Stimulated activated CD8-positive, alpha-beta memory T cell treated with anti-CD3 and anti-CD28 coated beads, Interleukin-7, amount 100 ng/mL, for 1 hour (primary cell): ENCODE measurements around the gene SLC44A5.
"Not testable (repeated sequence)": the region's sequence is repeated elsewhere in the genome, so short reads cannot be mapped to it uniquely, and the experiment has no call there.

Source experiments
- DNase-seq, 2 donors: peaks; one replicate each; pipeline ENCODE4 v3.0.0-alpha.2; 2020; ENCODE audit warnings: low read depth in 2 of 2

SLC44A5 gene

GRCh38 chr1:75373542-75374159 lies 237.3 kb downstream of the SLC44A5 start:
- DNase-seq: no peak

DNA sequence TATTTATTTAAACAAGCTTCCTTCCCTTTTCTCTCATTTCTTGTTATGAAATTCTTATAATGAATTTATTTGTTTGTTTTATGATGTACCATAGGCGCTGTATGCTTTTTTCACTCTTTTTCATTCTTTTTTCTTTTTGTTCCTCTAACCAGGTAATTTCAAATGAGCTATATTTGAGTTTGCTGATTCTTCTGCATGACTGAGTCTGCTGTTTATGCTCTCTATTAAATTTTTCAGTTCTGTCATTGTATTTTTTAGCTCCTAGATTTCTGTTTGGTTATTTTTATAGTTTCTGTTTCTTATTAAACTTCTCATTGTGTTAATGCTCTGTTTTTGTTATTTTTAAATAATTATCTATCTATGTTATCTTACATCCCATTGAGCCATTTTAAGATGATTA lies 244.3 kb downstream of the SLC44A5 start:
- DNase-seq: no peak

GRCh38 chr1:75361260-75361659 lies 249.7 kb downstream of the SLC44A5 start:
- DNase-seq: no peak

DNA sequence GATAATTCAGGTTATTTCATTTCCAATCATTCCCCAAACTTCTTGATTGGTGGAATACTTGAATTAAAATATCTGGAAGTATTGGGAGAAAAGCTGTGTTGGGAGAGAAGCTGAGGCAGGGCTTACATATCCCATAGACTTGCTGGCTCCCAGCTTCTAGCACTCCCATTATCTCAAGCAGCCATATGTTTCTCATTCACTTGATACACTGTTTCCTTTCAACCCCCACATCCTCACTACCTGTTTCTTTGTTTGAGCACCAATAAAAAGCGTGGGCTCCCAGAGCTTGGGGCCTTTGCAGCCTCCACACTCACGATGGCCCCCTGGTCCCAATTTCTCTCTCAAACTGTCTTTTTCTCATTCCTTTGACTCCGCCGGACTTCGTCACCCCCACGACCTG lies 256.6 kb downstream of the SLC44A5 start:
- DNase-seq: not testable (repeated sequence)

DNA sequence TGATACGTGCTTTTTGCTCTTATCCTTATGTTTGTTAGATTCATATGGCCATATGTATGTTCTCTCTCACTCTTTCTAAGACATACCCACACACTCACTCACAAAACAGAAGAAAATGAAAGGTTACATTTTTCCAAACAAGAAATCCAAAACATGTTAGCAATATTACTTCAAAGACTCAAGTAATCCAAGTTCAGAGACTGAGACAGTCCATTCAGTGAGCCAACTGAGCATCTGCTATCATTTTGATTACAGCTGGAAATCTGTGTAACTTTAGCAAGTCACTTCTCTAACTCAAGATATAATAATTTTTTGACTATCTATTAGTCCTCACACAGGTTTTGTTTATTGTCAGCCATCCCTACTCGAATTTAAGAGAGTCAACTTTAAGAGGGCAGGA lies 257.9 kb downstream of the SLC44A5 start:
- no peak for DNase-seq

DNA sequence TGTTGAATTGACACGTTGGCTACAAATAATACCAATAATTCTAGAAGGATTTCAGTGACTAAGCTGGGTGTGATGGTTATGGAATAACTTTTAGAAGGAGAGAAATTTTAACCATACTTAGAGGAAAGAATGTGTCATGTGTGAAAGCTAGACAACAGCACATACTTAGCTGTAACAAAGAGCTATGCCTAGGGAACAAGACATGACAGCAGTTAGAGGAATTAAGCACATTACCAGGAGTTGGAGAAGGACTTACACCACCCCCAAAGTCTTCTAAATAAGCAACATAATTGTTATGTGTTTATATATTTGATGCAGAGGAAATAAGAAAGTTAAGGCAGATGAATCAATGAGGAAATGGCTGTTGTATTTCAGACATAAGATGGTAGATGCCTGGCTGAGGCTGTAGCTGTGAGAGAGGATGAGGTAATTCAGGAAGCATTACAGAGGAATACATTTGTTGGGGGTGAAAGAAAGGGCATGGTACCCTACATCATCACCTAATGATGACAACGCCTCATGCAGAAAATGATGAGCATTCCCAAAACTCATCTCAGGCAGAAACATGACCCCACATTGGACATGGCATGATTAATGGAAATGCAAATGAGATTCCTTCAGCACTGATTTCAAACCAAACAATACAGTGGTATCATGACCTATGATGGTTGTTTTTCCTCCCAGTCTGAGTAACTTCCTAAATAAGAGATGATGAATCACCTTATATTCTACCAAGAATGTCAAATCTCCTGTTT lies 265.2 kb downstream of the SLC44A5 start:
- DNase-seq: no peak

GRCh38 chr1:75342786-75343185 lies 268.1 kb downstream of the SLC44A5 start:
- DNase-seq: no peak

GRCh38 chr1:75341537-75341936 lies 269.4 kb downstream of the SLC44A5 start:
- DNase-seq: no peak

- no peak for DNase-seq
Observed at GRCh38 chr1:75338616-75339483, 272.1 kb downstream of the SLC44A5 start.

GRCh38 chr1:75334876-75335389 lies 276.0 kb downstream of the SLC44A5 start:
- DNase-seq: no peak

GRCh38 chr1:75330624-75331023 lies 280.3 kb downstream of the SLC44A5 start:
- no peak for DNase-seq

DNA sequence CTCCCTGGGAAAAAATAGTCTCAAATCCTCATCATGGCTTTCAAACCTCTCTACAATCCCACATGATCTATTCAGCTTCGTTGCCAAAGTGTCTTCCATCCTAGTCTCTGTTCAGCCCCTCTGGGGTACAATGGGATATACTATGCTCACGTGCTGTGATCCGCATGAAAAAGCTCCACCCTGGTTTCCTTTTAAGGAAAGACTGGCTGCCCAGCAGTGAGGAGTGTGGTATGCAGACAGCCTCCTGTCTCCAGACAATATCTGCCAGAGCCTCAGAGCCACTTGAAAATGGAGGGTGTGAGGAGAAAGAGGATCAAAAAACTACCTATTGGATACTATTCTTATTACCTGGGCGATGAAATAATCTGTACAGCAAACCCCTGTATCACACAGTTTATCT lies 282.2 kb downstream of the SLC44A5 start:
- no peak for DNase-seq

- DNase-seq: no peak
Observed at GRCh38 chr1:75327395-75327794, 283.5 kb downstream of the SLC44A5 start.

DNA sequence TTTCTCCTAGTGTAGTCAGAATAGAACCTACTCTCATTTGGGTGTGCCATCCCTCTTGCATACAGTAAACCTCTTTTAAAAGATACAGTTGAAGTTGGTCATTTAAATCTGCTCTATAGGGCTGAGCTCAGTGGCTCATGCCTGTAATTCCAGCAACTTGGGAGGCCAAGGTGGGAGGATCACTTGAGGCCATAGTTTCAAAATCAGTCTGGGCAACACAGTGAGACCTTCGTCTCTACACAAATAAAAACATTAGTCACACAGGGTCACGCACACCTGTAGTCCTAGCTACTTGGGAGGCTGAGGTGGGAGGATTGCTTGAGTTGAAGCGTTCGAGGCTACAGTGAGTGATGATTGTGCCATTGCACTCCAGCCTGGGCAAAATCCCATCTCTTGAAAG lies 292.9 kb downstream of the SLC44A5 start:
- DNase-seq: no peak

DNA sequence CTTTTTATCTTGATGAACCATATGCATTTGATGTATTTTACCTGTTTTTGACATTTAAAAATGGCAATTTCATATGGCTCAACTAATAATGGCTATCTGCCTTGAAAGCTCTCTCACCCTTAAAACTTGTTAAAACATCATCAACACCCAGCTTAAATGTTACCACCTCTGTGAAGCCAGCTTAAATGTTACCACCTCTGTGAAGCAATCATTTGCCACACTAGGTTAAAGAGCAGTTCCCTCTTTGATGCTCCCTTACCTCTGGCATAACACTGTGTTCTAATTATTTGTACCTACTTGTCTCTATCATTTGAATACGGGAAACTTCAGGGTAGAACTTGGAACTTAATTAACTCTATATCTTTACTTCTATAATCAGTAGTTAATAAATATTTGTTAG lies 294.7 kb downstream of the SLC44A5 start:
- no peak for DNase-seq

DNA sequence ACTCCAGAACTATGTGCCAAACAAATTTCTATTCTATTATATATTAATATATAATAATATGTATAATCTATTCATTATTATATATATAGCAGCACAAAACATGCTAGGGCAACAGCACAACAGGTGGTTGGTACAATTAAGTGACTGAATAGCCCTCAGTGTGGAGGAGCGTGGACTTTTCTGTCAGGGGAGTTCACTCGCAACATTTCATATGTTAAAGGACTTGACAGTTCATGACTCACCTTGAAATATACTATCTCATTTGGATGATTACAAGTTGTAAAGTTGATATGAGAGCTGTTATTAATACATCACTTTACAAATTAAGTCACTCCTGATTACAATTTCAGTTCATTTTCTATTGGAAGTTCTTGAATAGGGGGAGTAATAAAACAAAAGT lies 298.3 kb downstream of the SLC44A5 start:
- DNase-seq: no peak

DNA sequence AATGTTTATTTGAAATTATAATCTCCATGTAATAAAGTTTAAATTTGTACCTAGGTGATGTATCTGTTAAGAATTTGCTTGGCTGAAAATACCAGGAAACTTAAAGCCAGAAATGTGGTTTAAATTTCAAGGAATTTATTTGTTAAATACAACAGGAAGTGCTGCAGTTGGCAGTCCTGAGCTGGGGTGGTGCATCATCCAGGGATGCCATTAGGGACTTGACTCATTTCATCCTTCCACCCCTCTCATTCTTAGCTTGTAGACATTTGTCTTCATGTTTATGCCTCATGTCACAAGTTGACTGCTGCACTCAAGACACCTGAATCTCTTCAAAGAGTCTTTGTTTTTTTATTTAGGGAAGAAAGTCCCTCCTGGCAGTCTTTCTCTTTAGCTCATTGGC lies 300.8 kb downstream of the SLC44A5 start:
- DNase-seq: no peak

GRCh38 chr1:75308365-75308764 lies 302.5 kb downstream of the SLC44A5 start:
- no peak for DNase-seq

GRCh38 chr1:75305061-75305460 lies 305.9 kb downstream of the SLC44A5 start:
- no peak for DNase-seq

DNA sequence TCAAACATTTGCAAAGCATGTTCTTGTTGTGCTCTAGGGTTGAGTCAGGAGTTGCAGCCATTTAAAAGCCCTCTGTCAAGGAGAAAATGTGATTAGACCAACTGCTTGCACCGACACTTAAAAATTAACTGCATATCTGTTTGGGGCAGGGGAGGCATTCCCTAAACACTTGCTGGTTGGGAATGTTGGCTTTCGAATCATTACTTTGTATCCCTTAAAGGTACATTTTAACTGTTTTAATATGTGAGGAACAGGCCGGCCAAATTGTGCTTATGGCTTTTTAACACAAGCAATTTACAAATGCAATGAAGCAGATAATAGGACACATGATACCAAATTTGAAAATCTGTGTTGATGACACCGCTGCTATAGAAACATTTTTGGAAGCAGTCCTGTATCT lies 317.6 kb downstream of the SLC44A5 start:
- no peak for DNase-seq

GRCh38 chr1:75292013-75292412 lies 318.9 kb downstream of the SLC44A5 start:
- DNase-seq: no peak

- DNase-seq: no peak
Observed at GRCh38 chr1:75276385-75276784, 334.5 kb downstream of the SLC44A5 start.
